ENCODE measurements around the gene PRKN.

PRKN gene

GRCh38 chr6:161449521-161449920 lies 1278.0 kb downstream of the PRKN start:
- FAIRE-seq (no peak), DNase-seq (ENCODE audit: insufficient read length, low spot score) (no peak)
- TF ChIP-seq POLR2A (IDR thresholded peaks at IDR 0.05; ENCODE audit: low read depth, low read length) = no peak

- FAIRE-seq (no peak), DNase-seq (ENCODE audit: insufficient read length, low spot score) (no peak)
- TF ChIP-seq POLR2A (IDR thresholded peaks at IDR 0.05; ENCODE audit: low read depth, low read length) = no peak
These were observed 1280.6 kb downstream of the PRKN start for GRCh38 chr6:161446949-161447348.

GRCh38 chr6:161446296-161446925 lies 1281.2 kb downstream of the PRKN start:
- FAIRE-seq = no peak
- no peak for TF ChIP-seq POLR2A (IDR thresholded peaks at IDR 0.05; ENCODE audit: low read depth, low read length)
- no peak for DNase-seq (ENCODE audit: insufficient read length, low spot score)

- TF ChIP-seq POLR2A (IDR thresholded peaks at IDR 0.05; ENCODE audit: low read depth, low read length) = no peak
- DNase-seq (ENCODE audit: insufficient read length, low spot score) (no peak), FAIRE-seq (no peak)
These were observed 1282.4 kb downstream of the PRKN start for GRCh38 chr6:161445021-161445799.

GRCh38 chr6:161444464-161444863 lies 1283.1 kb downstream of the PRKN start:
- no peak for TF ChIP-seq POLR2A (IDR thresholded peaks at IDR 0.05; ENCODE audit: low read depth, low read length)
- FAIRE-seq = no peak
- no peak for DNase-seq (ENCODE audit: insufficient read length, low spot score)

- no peak for DNase-seq (ENCODE audit: insufficient read length, low spot score)
- no peak for TF ChIP-seq POLR2A (IDR thresholded peaks at IDR 0.05; ENCODE audit: low read depth, low read length)
- FAIRE-seq = no peak
These were observed 1283.7 kb downstream of the PRKN start for GRCh38 chr6:161443848-161444247.

GRCh38 chr6:161442420-161442819 lies 1285.1 kb downstream of the PRKN start:
- no peak for DNase-seq (ENCODE audit: insufficient read length, low spot score)
- FAIRE-seq = no peak
- no peak for TF ChIP-seq POLR2A (IDR thresholded peaks at IDR 0.05; ENCODE audit: low read depth, low read length)

GRCh38 chr6:161440299-161440698 lies 1287.3 kb downstream of the PRKN start:
- FAIRE-seq (no peak), DNase-seq (ENCODE audit: insufficient read length, low spot score) (no peak)
- no peak for TF ChIP-seq POLR2A (IDR thresholded peaks at IDR 0.05; ENCODE audit: low read depth, low read length)

- 0 out of 2 replicates have a peak, but pooled peaks have one; percentile 6 for TF ChIP-seq POLR2A (IDR thresholded peaks at IDR 0.05; ENCODE audit: low read depth, low read length)
- FAIRE-seq (peak; percentile 11), DNase-seq (ENCODE audit: insufficient read length, low spot score) (peak; percentile 63)
These were observed 1288.5 kb downstream of the PRKN start for GRCh38 chr6:161439093-161439492.

- TF ChIP-seq POLR2A (IDR thresholded peaks at IDR 0.05; ENCODE audit: low read depth, low read length) = no peak
- DNase-seq (ENCODE audit: insufficient read length, low spot score) (no peak), FAIRE-seq (no peak)
These were observed 1289.0 kb downstream of the PRKN start for GRCh38 chr6:161438430-161439030.

- DNase-seq (ENCODE audit: insufficient read length, low spot score) (no peak), FAIRE-seq (no peak)
- no peak for TF ChIP-seq POLR2A (IDR thresholded peaks at IDR 0.05; ENCODE audit: low read depth, low read length)
These were observed 1289.7 kb downstream of the PRKN start for GRCh38 chr6:161437851-161438250.

GRCh38 chr6:161436106-161436876 lies 1291.3 kb downstream of the PRKN start:
- FAIRE-seq = no peak
- no peak for TF ChIP-seq POLR2A (IDR thresholded peaks at IDR 0.05; ENCODE audit: low read depth, low read length)
- no peak for DNase-seq (ENCODE audit: insufficient read length, low spot score)

GRCh38 chr6:161435748-161436070 lies 1291.9 kb downstream of the PRKN start:
- FAIRE-seq (no peak), DNase-seq (ENCODE audit: insufficient read length, low spot score) (no peak)
- TF ChIP-seq POLR2A (IDR thresholded peaks at IDR 0.05; ENCODE audit: low read depth, low read length) = no peak
